Measurements from ENCODE around the gene LTBP1. TPM values are rescaled to one million over a fixed set of nuclear protein-coding genes. Genes with fewer than 3 reads are reported as not detected.
A peak's percentile ranks its signal among the peaks of the same experiment; 100 is the strongest.

The LTBP1 gene
- total and polyA plus RNA-seq, 2 experiments from 2014 or later = 35.6 to 68.9 TPM

DNA sequence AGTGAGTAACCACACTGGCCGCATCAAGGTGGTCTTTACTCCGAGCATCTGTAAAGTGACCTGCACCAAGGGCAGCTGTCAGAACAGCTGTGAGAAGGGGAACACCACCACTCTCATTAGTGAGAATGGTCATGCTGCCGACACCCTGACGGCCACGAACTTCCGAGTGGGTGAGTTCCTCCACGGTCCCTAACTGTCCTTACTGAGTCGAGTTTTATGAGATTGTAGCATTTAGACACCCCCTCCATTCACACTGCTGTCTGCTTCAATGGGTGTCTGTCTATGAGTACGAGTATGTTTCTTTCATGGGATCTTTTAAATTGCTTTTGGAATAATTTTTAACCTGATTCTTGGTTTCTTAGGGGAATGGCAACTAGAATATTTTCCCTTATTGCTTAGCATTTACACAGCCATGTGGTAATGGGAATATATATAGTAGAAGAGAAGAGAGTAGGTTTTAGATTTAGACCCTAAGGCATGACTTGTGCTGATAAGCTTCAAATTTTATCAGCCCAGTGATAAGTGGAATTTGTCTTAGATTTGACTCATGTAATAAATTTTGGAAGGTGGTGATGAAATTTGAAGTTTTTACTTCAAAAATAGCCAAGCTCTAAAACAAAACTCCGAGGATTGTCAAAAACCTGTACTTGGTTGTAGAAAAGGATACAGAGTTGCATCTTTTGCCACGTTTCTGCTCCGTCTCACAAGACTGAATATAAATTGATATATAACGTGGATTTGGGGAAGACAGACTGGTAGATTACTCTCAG lies 188.2 kb downstream of the LTBP1 start:
- Histone ChIP-seq H3K27ac (peak overlapping the region; percentile 91), H3K9me3 (ENCODE audit: low read depth) (no peaks in the 10 kb centered on the region), H3K9me2 (replicated peaks; ENCODE audit: insufficient read depth) (no peaks in the 10 kb centered on the region), H3K4me2 (peak overlapping the region; percentile 68), H2AFZ (no peak overlapping the region), H3K4me1 (ENCODE audit: insufficient read depth) (peaks cover 8% of the 10 kb centered on the region), H4K20me1 (ENCODE audit: insufficient read depth, poor library complexity, severe bottlenecking) (no peaks in the 10 kb centered on the region), H3K4me3 (no peak overlapping the region), H3K79me2 (peaks cover 3% of the 10 kb centered on the region), H3K27me3 (no peaks in the 10 kb centered on the region), H3K36me3 (replicated peaks; ENCODE audit: insufficient read depth, low read depth) (no peaks in the 10 kb centered on the region)
- no peak for DNase-seq (ENCODE audit: low spot score)
- 57% methylated on average over 13 of the region's 13 CpGs for WGBS (ENCODE audit: low lambda C conversion rate, missing lambda C conversion rate)
- TF ChIP-seq EZH2phosphoT487 (IDR thresholded peaks at IDR 0.05; ENCODE audit: low read depth, severe bottlenecking, unreplicated experiment) (no peak), EZH2 (IDR thresholded peaks at IDR 0.05; ENCODE audit: borderline replicate concordance) (no peak)
- TF ChIP-seq, protein P1, sequence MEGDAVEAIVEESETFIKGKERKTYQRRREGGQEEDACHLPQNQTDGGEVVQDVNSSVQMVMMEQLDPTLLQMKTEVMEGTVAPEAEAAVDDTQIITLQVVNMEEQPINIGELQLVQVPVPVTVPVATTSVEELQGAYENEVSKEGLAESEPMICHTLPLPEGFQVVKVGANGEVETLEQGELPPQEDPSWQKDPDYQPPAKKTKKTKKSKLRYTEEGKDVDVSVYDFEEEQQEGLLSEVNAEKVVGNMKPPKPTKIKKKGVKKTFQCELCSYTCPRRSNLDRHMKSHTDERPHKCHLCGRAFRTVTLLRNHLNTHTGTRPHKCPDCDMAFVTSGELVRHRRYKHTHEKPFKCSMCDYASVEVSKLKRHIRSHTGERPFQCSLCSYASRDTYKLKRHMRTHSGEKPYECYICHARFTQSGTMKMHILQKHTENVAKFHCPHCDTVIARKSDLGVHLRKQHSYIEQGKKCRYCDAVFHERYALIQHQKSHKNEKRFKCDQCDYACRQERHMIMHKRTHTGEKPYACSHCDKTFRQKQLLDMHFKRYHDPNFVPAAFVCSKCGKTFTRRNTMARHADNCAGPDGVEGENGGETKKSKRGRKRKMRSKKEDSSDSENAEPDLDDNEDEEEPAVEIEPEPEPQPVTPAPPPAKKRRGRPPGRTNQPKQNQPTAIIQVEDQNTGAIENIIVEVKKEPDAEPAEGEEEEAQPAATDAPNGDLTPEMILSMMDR (IDR thresholded peaks at IDR 0.05; ENCODE audit: poor library complexity) = no peak

DNA sequence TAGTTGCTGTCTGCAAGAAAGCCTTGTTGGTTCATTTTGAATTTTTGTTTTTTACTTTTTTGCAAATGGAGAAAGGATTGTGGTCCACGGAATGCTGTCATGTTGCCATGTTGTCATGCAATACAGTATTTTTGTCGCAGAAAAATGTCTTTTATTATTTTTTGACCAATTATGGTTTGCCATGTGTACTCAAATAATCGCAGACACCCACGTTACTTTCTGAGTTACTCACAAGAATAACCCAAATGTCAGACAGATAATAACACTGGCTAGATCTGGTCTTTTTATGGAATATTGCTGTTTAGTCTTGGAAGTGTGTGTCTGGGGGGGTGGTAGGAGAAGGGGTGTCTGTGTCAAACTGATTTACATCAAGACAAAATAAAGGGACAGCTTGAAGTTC lies 188.9 kb downstream of the LTBP1 start:
- Histone ChIP-seq H2AFZ (no peak overlapping the region), H3K36me3 (replicated peaks; ENCODE audit: insufficient read depth, low read depth) (no peaks in the 10 kb centered on the region), H3K4me1 (ENCODE audit: insufficient read depth) (peaks cover 8% of the 10 kb centered on the region), H3K27ac (peak overlapping the region; percentile 91), H3K4me2 (peak overlapping the region; percentile 68), H3K9me2 (replicated peaks; ENCODE audit: insufficient read depth) (no peaks in the 10 kb centered on the region), H3K27me3 (no peaks in the 10 kb centered on the region), H3K79me2 (peaks cover 3% of the 10 kb centered on the region), H3K9me3 (ENCODE audit: low read depth) (no peaks in the 10 kb centered on the region), H4K20me1 (ENCODE audit: insufficient read depth, poor library complexity, severe bottlenecking) (no peaks in the 10 kb centered on the region), H3K4me3 (no peak overlapping the region)
- no peak for DNase-seq (ENCODE audit: low spot score)
- TF ChIP-seq EZH2phosphoT487 (IDR thresholded peaks at IDR 0.05; ENCODE audit: low read depth, severe bottlenecking, unreplicated experiment) (no peak), EZH2 (IDR thresholded peaks at IDR 0.05; ENCODE audit: borderline replicate concordance) (no peak)
- TF ChIP-seq, protein P1 (IDR thresholded peaks at IDR 0.05; ENCODE audit: poor library complexity) = no peak
- WGBS (ENCODE audit: low lambda C conversion rate, missing lambda C conversion rate) = 64% methylated on average over 4 of the region's 4 CpGs

DNA sequence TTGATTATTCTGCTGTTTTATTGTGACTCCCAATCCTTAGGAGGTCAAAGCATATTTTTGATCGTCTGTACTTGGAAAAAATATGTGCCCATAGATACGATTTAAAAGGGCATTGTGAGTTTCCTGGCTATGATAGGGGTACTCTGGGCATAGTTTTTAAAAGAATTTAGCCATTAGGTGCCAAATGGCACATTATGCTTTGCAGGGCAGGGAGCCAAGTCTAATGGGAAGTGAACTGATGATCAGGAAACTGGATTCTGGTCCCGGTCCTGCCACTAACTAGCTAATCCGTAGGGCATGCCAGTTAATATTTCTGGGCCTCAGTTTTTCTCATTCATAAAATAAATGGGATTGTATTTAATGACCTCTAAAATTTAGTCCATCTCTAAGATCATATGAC lies 189.3 kb downstream of the LTBP1 start:
- Histone ChIP-seq H3K9me2 (replicated peaks; ENCODE audit: insufficient read depth) (no peaks in the 10 kb centered on the region), H3K4me2 (peak overlapping the region; percentile 68), H3K4me1 (ENCODE audit: insufficient read depth) (peaks cover 8% of the 10 kb centered on the region), H3K9me3 (ENCODE audit: low read depth) (no peaks in the 10 kb centered on the region), H3K36me3 (replicated peaks; ENCODE audit: insufficient read depth, low read depth) (no peaks in the 10 kb centered on the region), H2AFZ (no peak overlapping the region), H3K4me3 (no peak overlapping the region), H3K79me2 (peaks cover 3% of the 10 kb centered on the region), H3K27ac (peak overlapping the region; percentile 91), H3K27me3 (no peaks in the 10 kb centered on the region), H4K20me1 (ENCODE audit: insufficient read depth, poor library complexity, severe bottlenecking) (no peaks in the 10 kb centered on the region)
- no peak for DNase-seq (ENCODE audit: low spot score)
- WGBS (ENCODE audit: low lambda C conversion rate, missing lambda C conversion rate) = 71% methylated on average over 4 of the region's 4 CpGs
- TF ChIP-seq EZH2 (IDR thresholded peaks at IDR 0.05; ENCODE audit: borderline replicate concordance) (no peak), EZH2phosphoT487 (IDR thresholded peaks at IDR 0.05; ENCODE audit: low read depth, severe bottlenecking, unreplicated experiment) (no peak)
- TF ChIP-seq, protein P1 (IDR thresholded peaks at IDR 0.05; ENCODE audit: poor library complexity) = no peak

All from hepatocyte (in vitro differentiated cells).